HG03066 (cell line): Measurements from ENCODE around the gene NHERF1.

ENCODE experiments used
- ATAC-seq: cut with Tn5 transposase; IDR thresholded peaks from one replicate; pipeline ENCODE4 v1.9.1; 2021; ENCODE audit warnings: low read depth; ENCODE audit not compliant: unreplicated experiment

The NHERF1 gene

DNA sequence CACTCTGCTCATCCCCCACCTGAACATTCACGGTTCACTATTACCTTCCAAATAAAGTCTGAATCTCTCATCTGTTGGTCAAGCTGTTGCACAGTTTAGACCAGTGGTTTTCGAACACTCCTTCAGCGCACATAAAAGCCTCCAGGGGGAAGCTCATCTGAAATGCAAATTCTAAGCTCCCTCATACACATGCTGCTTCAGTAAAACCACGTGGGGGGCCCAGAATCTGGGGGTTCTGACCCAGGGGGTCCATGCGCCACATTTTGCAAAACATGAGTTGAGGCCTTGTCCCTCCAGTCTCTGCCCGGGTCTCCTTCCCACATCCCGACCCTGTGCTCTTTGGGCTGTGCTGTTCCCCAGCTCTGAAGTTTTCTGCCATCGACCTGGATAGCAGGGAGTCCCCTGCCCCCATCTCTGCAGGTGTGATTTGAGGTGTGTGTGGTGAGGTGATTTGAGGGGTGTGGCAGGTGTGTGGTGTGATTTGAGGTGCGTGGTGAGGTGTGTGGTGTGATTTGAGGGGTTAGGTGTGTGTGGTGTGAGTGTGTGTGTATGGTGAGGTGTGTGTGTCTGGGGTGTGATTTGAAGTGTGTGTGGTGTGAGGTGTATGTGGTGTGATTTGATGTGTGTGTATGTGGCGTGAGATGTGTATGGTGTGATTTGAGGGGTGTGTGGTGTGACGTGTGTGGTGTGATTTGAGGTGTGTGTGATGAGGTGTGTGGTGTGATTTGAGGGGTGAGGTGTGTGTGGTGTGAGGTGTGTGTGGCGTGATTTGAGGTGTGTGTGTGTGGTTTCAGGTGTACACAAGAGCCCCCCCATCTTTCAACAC is 16.2 kb upstream of the NHERF1 start:
- ATAC-seq = no peak

DNA sequence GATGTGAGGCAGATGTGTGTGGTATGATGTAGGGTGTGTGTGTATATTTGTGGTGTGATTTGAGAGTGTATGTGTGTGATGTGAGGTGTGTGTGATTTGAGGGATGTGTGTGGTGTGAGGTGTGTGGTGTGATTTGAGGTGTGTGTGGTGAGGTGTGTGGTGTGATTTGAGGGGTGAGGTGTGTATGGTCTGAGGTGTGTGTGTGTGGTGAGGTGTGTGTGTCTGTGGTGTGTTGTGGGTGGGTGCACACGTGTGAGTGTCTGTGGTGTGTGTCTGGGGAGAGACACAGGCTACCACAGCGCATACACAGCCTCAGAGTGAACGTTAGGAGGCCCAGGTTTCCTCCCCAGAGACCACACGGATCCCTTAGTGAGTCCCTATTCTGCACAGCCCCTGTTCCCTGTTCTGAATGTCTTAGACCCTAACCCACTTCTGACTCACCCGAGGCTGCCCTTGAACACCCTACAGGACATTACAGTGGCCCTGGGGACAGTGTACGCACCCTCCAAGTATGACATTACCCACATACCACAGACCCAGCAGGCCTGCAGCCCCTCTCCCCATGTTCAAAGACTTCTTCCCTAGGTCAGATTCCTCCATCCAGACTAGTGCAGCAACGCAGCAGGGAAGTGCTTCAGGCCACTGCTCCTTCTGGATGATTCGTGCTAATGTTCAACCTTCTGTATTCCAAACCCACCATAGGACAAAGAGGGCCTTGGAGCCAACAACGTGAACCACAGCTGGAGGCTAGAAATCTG is 14.9 kb upstream of the NHERF1 start:
- ATAC-seq = no peak

DNA sequence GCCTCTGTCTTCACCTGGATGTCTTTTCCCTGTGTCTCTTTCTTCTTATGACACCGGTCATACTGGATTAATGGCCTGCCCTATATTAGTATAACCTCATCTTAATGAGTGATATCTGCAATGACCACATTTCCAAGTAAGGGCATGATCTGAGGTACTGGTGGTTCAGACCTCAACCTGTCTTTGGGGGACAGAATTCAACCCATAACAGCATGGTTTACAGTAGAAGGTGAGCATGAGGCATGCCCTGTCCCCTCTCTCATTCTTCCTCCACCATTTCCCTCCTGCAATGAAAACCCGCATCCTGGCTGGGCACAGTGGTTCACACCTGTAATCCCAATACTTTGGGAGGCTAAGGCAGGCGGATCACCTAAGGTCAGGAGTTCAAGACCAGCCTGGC is 14.2 kb upstream of the NHERF1 start:
- ATAC-seq = no peak

DNA sequence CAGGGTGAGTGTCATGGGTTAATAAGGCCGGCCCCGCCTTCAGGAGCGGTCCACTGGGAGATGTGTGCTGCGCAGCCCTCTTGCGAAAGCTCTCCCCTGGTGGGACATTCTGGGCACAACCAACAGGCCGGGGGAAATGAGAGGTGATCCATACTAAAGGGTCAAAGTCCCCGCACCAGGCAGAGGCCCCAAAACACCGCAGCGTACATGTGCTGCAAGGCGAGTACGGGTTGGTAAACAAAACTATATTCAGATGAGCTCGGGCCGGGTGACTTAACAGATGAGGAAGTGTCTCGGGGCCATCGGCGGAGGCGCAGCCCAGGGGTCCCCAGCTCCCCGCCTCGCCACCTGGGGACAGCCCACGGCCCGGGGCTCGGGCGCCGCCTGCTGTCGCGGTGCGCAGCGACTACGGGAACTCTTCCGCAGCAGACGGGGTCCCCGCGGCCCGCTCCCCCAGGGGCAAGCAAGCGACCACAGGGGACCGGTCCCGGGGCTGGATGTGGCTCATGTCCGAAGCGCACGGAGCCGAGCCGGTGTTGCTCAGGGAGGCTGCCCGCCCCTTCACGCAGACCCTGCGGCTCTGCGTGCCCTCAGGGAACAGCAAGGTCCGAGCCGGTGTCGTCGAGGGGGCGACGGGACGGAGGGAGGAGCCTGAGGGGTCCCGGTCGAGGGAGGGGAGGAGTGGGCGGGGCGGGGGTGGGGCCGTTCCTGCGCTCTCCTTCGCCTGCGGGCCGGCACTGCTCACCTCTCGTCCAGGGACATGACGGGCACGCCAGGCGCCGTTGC is 11.7 kb upstream of the NHERF1 start, which contains the start of gene RAB37:
TSS of gene RAB37 (plus strand) at position 744 of the 786 bp plus-strand sequence. CDS start at position 761, 17 bp downstream.
- no peak for ATAC-seq

DNA sequence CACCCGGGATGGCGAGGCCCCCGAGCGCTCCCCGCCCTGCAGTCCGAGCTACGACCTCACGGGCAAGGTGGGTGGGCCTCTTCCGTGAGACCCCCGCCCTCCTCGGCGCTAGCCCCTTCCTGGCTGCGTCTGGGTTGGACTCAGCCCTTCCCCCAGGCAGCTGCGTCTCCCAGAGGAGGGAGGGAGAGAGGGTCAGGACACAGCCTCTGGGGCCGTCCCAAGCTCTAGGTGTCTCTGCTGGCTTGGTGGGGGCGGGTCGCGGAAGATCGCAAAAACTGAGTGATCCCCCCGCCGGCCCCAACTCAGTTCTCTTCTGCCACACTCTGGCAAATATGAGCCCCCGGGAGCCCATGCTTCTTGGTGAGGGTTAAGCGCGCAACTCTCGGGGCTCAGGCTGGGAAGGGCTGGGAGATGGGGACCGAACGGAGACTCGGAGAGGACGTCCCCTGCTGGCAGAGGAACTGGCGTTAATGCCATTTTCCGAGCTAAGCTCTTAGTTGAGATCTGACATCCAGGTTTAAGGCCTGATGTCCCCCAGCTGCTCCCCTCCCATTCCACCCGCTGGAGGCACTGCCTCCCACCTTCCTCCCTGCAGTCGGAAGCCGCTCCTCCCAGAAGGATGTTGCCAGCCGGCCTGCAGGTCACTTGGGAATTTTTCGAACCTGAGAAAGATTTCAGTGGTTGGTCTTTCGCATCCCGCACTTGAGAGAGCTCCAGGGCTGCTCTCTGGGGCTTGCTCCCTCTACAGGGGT is 11.0 kb upstream of the NHERF1 start:
- no peak for ATAC-seq

DNA sequence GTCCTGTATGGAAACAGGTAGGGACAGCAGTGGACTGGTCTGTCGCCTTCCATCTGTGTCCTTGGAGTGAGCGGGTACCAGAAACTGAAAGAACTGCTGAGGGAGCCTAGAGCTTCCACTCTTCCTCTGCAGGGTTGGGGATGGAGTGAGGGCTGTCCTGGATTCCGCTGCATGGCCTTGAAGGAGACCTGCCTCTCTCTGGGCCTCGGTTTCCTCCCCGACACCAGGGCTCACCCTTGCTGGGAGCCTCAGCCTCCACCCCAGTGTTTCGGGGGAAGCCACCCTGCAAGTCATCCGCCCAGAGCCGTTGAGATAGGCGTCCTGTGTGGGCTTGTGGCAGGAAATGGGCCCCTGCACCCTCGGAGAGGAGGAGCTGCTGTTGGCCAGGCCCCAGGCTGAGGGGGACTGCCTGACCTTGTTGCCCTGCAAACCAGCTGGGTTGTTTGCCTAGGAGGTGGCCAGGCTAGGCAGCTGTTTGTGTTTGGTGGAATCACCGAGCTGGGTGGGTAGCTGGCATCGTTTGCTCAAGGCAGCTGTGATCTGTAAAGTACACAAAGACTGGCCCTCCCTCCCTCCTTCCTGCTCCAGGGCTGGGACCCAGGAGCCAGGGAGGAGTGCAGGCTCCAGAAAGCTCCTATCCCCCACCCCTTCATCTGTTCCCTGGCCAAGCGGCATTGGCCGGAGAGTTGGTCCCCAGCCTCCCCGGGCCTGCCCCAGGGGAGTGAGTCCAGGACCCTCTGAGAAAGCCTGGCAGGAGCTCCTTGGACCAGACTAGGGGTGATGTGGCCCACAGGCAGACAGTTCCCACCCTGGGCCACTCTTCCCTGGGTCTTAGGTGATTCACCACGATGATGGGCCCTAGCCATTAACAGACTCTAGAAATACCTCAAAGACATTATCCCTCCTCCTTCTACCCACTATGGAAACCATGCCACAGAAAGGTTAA is 10.1 kb upstream of the NHERF1 start:
- no peak for ATAC-seq

DNA sequence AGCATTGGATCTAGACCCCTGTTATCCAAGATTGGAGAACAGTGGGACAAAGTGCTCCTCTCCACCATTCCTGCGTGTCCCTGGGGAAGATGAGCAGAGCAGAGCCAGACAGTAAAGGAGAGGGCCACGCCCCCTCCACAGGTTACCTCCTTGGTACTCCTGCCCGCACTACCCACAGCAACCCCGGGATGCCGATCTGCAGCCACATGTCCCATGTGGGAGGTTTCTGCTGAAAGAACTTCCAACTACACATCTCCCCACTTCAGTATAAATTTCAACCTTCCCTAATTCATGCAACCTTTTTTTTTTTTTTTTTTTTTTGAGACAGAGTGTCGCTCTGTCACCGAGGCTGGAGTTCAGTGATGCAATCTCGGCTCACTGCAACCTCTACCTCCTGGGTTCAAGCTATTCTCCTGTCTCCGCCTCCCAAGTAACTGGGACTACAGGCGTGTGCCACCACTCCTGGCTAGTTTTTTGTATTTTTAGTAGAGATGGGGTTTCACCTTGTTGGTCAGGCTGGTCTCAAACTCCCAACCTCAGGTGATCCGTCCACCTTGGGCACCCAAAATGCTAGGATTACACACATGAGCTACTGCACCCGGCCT is 9.1 kb upstream of the NHERF1 start:
- ATAC-seq = no peak

DNA sequence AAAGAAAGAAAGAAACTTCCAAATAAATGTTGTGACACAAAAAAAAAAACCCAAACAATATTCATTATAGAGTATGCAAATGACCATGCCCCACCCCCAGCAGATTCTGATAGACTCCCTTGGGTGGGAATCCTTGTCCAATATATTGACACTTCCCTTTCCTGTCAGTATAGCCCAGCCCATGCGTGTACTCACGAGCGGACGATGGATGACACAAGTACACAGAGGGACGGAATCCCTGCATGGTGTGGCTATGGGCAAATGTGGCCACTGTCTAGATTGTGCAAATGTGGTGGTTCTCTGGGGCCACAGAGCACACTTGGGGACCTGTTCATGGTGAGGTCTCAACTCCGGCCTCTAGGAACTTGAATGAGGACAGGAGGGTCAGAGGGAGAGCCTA is 8.3 kb upstream of the NHERF1 start:
- no peak for ATAC-seq

DNA sequence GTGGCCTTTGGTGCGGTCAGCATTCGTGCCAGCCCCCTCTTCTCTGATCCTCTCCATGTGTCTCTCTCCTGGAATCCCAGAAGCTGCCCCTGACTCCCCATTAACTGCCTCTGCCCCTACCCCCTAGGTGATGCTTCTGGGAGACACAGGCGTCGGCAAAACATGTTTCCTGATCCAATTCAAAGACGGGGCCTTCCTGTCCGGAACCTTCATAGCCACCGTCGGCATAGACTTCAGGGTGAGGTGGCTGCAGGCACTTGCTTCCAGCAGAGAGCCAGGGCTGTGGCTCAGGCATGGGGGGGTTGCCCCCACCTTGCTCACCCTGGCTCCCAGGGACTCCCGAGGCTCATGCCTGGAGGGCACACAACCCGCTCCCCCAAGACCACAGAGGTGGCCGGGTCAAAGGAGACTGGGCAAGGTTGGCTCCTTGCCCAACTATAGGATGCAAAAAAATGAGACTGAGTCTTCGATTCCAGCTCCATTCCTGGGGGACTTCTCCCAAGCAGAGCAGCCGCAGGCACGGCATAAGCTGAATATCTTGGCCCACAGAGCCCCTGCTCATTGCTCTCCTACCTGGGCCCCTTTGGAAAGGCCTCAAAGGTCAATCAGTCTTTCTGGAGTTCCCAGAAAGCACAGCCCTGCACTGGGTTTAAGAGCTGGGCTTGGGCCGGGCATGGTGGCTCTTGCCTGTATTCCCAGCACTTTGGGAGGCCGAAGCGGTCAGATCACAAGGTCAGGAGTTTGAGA is 7.6 kb upstream of the NHERF1 start:
- no peak for ATAC-seq

DNA sequence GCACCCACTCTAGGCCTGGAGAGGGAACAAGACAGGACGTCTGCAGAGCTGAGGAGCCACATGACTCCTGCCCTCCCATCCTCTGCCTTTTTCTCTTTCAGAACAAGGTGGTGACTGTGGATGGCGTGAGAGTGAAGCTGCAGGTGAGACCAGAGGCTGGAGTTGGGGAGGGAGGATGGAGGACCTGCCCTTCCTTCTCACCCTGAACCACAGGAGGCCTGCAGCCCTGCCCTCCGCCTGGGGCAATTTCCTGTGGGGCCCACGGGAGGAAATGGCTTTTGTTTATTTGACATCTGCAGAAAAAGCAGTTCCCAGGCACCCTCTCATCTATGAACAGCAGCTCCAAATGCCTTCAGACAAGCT is 6.3 kb upstream of the NHERF1 start:
- ATAC-seq = no peak

DNA sequence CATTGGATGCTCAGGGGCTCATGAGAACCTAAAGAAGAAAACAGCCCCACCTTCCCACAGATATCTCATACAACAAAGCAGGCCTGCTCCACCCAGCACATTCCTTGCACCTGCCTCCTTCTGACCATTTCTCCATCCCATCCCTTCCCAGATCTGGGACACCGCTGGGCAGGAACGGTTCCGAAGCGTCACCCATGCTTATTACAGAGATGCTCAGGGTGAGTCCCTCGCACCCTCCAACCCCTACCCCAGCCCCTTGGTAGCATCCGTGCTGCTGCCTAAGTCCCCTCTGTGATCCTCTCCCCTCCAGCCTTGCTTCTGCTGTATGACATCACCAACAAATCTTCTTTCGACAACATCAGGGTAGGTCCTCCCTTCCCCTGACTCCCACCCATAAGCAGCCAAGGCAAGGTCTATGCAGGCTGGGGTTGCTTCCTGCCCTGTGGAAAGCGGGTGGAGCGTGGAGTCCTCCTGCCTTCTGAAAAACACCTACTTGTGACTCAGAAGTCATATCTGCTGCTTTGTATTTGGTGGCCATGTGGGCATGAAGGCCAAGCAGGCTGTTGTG is 5.4 kb upstream of the NHERF1 start:
- no peak for ATAC-seq

DNA sequence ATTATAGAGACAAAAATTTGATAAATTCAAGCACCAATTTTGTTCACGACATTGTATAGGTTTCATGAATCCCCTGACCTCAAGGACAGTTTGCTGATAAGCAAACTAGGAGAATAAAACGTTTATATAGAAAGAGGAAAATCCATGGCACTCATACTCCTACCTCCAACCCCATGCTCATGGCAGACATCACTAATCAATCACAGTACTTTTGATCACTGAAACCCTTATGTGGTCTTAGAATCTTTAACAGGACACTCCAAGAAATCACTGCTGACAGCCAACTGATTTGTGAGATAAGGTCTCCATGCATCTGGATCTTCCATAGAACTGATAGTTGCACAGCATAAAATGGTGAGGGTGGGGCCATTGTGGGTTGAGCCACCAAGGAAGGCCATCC is 4.7 kb upstream of the NHERF1 start:
- ATAC-seq = no peak

DNA sequence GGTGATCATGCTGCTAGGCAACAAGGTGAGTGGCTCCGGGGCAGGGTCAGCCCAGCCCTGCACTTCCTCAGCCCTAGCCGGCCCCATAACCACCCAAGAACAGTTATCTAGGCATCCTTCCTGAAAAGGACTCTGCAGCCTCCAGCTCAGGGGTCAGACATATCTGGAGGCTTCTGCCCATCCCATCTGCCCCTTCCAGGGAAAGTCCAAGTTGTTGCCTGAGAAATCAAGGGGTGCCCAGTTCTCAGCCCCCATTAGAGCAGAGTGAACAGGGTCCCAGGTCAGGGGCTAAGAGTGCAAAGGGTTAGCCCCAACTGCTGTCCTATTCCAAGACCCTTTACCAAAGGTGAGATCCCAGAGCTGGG is 4.1 kb upstream of the NHERF1 start:
- ATAC-seq = no peak

DNA sequence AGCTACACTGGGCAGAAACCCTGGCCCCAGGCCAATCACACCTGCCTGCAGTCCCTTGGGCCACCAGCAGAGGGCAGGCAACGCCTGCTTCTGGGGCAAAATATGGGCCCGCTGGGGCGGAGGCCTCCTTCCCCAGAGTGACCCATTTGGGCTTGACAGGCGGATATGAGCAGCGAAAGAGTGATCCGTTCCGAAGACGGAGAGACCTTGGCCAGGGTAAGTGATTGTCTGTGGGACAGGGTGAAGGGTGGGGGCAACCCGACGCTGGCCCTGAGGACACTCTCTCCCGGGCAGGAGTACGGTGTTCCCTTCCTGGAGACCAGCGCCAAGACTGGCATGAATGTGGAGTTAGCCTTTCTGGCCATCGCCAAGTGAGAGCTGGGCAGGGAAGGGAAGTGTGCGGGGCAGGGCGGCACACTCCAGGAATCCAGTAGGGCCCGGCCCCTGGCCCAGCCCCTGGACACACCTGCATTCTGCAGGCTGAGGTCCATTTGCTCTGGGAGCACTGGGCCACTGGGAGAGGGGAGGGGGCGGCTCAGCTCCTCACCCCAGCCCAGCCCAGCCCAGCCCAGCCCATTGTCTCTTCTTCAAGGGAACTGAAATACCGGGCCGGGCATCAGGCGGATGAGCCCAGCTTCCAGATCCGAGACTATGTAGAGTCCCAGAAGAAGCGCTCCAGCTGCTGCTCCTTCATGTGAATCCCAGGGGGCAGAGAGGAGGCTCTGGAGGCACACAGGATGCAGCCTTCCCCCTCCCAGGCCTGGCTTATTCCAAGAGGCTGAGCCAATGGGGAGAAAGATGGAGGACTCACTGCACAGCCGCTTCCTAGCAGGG is 3.5 kb upstream of the NHERF1 start:
- no peak for ATAC-seq

DNA sequence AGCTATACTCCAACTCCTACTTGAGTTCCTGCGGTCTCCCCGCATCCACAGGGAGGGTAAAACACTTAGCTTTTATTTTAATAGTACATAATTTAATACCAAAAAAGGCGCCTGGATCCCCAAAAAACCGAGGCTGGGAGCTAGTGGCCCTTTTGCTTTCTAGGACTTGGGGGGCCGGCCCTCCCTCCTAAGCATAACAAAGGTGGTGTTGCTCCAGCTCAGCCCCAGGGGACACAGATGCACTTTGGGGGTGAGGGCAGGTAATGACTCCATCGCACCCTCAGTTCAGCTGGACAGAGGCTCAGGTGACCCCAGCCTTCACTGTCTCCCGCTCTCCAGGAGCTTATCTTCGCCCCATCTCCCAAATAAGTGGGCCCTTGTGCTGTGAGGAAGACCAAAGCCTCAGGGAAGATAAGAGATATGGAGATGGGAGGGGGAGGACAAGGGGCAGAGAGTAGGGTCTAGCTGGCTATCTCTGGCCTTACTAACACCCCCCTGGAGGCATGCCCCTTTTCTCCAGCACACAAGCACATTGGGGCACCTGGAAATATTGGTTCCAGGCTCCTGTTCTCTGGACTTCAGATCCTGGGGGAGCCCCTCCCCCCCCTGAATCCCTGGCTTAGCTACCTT is 2.8 kb upstream of the NHERF1 start:
- ATAC-seq = no peak

DNA sequence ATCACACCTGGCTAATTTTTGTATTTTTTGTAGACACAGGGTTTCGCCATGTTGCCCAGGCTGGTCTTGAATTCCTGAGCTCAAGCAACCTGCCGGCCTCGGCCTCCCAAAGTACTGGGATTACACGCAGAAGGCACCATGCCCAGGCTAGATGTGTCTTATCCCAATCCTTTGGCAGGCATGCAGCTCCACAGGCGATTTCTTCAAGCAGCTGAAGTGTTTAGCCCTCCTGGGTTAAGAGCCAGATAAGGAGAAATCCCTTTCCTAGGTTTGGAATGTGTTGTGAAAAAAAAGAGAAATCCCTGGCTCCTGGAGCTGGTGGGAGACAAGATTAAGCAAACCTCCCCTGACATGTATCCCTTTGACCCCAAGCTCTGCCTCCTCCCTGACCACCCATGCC is 2.1 kb upstream of the NHERF1 start:
- ATAC-seq = no peak

DNA sequence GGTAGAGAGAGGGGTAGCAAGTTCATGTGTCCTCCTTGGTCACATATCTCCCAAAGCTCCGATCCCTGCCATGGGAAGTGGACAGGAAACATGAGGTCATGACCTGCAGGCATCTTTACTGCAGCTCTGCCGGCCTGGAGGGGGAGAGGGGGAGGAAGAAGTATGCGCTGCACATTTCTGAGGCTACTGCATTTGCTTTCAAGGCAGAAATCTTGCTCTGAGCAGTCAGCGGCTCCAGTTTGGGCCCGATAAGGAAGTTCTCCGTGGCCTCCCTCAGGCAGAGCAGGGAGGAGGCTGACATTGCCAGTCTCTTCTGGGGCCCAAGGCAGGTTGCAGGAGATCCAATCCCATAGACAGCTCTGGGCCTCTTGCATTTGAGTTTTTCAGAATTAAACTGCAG is 1.5 kb upstream of the NHERF1 start:
- ATAC-seq = no peak
